ENCODE results near the gene PRKAG2. TPM values are rescaled to one million over a fixed set of nuclear protein-coding genes. Genes with fewer than 3 reads are reported as not detected.

Gene PRKAG2
- total and polyA plus RNA-seq, 2 of the 8 experiments (the other 6 are each of a cell fraction or from before 2014, with no cell fraction given) = 7.5 to 18.1 TPM

DNA sequence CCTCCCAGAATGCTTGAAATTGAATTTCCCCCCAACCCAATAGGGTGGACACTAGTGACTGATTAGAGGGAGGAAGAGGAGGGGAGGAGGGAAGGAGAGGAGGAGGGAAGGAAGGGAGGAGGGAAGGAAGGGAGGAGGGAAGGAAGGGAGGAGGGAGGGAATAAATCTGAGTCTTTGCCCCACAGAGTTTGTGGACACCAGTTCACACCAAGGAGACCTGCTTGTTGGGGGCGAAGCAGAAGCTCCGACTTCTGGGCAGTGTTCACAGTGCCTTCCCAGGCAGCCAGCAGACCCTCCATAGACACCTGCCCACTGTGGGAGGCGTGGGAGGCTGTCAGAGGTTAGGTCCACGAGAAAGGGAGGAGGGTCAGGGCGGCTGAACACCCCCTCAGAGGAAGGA, 44.8 kb downstream of the PRKAG2 start:
- no peak overlapping the region for H2AK5ac ChIP-seq (ENCODE audit: low read depth, low read length)
- H3K79me1 ChIP-seq (ENCODE audit: low read depth, low read length) = no peaks in the 10 kb centered on the region
- H3K18ac ChIP-seq (ENCODE audit: extremely low read depth, low read length) = no peak overlapping the region
- no peak overlapping the region for H3K4ac ChIP-seq (replicated peaks; ENCODE audit: insufficient read length, low read depth, low read length)
- H3K9ac ChIP-seq (replicated peaks in 1 of 4; ENCODE audit: extremely low read depth in 1 of 4, low read depth in 3 of 4, low read length in 3 of 4) = no peak overlapping the region
- H3K4me3 ChIP-seq (ENCODE audit: extremely low read depth in 1 of 4, insufficient read depth in 2 of 4, low read depth in 3 of 4, low read length in 4 of 4) = no peak overlapping the region
- H2BK12ac ChIP-seq (ENCODE audit: low read depth, low read length) = no peak overlapping the region
- no peak overlapping the region for H2BK20ac ChIP-seq (ENCODE audit: low read length)
- no peak overlapping the region for H2BK120ac ChIP-seq (replicated peaks; ENCODE audit: low read depth, low read length)
- H3K79me2 ChIP-seq (ENCODE audit: control insufficient read depth in 1 of 2, insufficient read depth in 2 of 2, low read length in 2 of 2) = no peaks in the 10 kb centered on the region
- no peak overlapping the region for H3K14ac ChIP-seq (ENCODE audit: insufficient read length)
- no peak overlapping the region for H2BK5ac ChIP-seq (ENCODE audit: low read depth, low read length)
- no peaks in the 10 kb centered on the region for H3K23me2 ChIP-seq (ENCODE audit: low read depth, low read length)
- no peak overlapping the region for H3K23ac ChIP-seq (ENCODE audit: insufficient read length)
- H3K36me3 ChIP-seq (ENCODE audit: control insufficient read depth in 2 of 4, insufficient read depth in 4 of 4, low read length in 3 of 4) = no peaks in the 10 kb centered on the region
- H3K4me2 ChIP-seq (ENCODE audit: insufficient read depth in 1 of 2, low read depth in 2 of 2, low read length in 2 of 2) = no peak overlapping the region
- no peak overlapping the region for H3K56ac ChIP-seq (replicated peaks; ENCODE audit: insufficient read length, low read depth, low read length)
- H3K4me1 ChIP-seq (replicated peaks in 1 of 4; ENCODE audit: control insufficient read depth in 3 of 4, insufficient read depth in 4 of 4, low read length in 3 of 4) = peaks cover 0 to 10% (median 0%) of the 10 kb centered on the region in 4 experiments; a peak in 2 of 7 replicates
- H3K27ac ChIP-seq (ENCODE audit: low read depth, low read length) = no peak overlapping the region
- no peak overlapping the region for H4K5ac ChIP-seq (ENCODE audit: insufficient read length, low read depth, low read length)
- DNase-seq (ENCODE audit: low read depth in 1 of 2, low spot score in 2 of 2) (no peak), FAIRE-seq (no peak)
- no peaks in the 10 kb centered on the region for H3K27me3 ChIP-seq (replicated peaks in 1 of 4; ENCODE audit: control insufficient read depth in 3 of 4, extremely low read depth in 1 of 4, insufficient read depth in 3 of 4, low read length in 3 of 4)
- ChIA-PET CTCF (ENCODE audit: partially characterized antibody) (interaction anchor here (0.7 kb wide), 1 partner anchor 24 kb away, joined by 3 read pairs; no protein-coding TSS in a partner anchor), POLR2A (ENCODE audit: partially characterized antibody) (no interaction called here)
- H2AFZ ChIP-seq (ENCODE audit: low read length) = no peak overlapping the region
- no peak overlapping the region for H2BK15ac ChIP-seq (ENCODE audit: low read length)
- no peak overlapping the region for H4K91ac ChIP-seq (replicated peaks; ENCODE audit: insufficient read length, low read length)
- H4K8ac ChIP-seq (ENCODE audit: extremely low read depth, insufficient read depth, low read length) = no peak overlapping the region
- WGBS, 2 experiments (ENCODE audit: extremely low coverage in 1 of 2, insufficient coverage in 1 of 2, insufficient read length in 1 of 2, insufficient replicate concordance in 2 of 2, low coverage in 1 of 2, low lambda C conversion rate in 2 of 2, missing lambda C conversion rate in 1 of 2) = 92% methylated on average over 5 of the region's 5 CpGs; no CpG with 5 or more reads in 1 of the 2 experiments
- H4K20me1 ChIP-seq (replicated peaks in 1 of 2; ENCODE audit: control insufficient read depth in 1 of 2, insufficient read depth in 2 of 2, low read length in 2 of 2) = no peaks in the 10 kb centered on the region
- no peaks in the 10 kb centered on the region for H3K9me3 ChIP-seq (ENCODE audit: insufficient read depth in 2 of 2, low read depth in 1 of 2, low read length in 1 of 2)
- TF ChIP-seq GTF2F1 (IDR thresholded peaks at IDR 0.05; ENCODE audit: borderline replicate concordance, low read depth, low read length) = no peak
- TF ChIP-seq POU5F1 (IDR thresholded peaks at IDR 0.05; ENCODE audit: low read depth, low read length) = no peak
- no peak for TF ChIP-seq CREB1 (IDR thresholded peaks at IDR 0.05)
- no peak for TF ChIP-seq PHF8 (conservative IDR thresholded peaks at IDR 0.05; ENCODE audit: low read depth, low read length)

All from H1 (cell line).